ENCODE measurements around the gene GEMIN4.
"Not testable (repeated sequence)": the region's sequence is repeated elsewhere in the genome, so short reads cannot be mapped to it uniquely, and the experiment has no call there.

GRCh38 chr17:698096-698495, 54.0 kb downstream of the GEMIN4 start:
- not testable (repeated sequence) for TF ChIP-seq CTCF (optimal IDR thresholded peaks at IDR 0.05 in 1 of 3, IDR thresholded peaks at IDR 0.05 in 1 of 3, conservative IDR thresholded peaks at IDR 0.05 in 1 of 3; ENCODE audit: extremely low read depth in 1 of 3, insufficient read depth in 2 of 3, low read length in 3 of 3); EZH2 (IDR thresholded peaks at IDR 0.05; ENCODE audit: low read length)

All from keratinocyte (primary cell).